GM18907 (cell line): Measurements from ENCODE around the gene ADAMTS3.
A peak's percentile ranks its signal among the peaks of the same experiment; 100 is the strongest.

Experiments used
- ATAC-seq: cut with Tn5 transposase; IDR thresholded peaks from one replicate; pipeline ENCODE4 v1.9.1; 2021; ENCODE audit warnings: mild to moderate bottlenecking, moderate library complexity; ENCODE audit not compliant: unreplicated experiment

The ADAMTS3 gene

DNA sequence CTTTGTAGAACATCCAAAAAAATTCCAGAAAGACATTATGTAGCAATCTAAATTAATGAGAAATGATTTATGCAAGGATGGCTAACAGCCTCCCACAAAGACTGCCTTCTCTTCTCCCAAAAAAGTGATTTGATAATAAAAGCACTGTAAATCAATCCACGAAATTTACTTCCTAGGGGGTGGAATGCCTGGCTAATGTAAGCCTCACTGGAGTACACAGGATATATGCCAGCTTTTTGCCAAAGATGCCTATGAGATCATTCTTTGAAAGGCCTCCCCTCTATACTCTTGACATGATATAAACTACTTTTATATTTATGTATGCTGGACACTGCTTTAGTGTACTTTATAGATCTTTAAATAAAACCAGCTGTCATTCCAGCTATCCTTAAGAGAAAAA lies 211.1 kb downstream of the ADAMTS3 start:
- no peak for ATAC-seq

DNA sequence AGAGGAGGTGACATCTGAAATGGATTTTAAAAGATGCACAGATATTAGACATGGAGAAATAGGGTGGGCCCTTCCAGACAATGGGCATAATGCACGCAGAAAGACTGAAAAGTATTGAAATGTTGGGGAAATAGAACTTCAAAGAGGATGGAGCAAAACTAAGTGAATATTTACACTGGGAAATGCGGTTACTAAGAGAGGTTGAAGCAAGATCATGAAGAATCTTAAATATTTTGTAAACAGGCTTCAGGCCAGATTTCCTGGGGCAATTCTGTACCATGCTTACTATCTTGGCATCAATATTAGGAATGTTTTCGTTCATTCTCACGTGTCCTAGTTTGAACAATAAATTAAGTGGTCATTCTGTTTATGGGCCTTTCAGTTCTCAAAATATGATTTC lies 216.3 kb downstream of the ADAMTS3 start:
- ATAC-seq, result no peak

DNA sequence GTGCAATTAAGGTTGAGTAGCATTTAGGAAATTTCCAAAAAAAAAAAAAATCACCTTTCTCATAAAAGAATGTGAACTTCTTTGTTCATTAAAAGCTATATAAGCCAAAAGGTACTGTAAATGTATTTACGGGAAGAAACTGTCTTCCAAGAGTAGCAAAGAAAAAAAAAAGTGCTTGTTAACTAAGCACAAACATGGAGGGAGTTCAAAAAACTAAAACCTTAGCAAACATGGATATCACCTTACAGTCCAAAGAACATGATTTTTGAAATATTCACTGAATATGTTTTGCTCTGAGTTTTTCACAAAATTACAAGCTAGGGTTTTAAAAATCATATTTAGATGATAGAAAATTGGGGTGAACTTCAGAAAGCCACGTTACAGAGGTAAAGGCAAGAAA lies 217.5 kb downstream of the ADAMTS3 start:
- ATAC-seq, result no peak

DNA sequence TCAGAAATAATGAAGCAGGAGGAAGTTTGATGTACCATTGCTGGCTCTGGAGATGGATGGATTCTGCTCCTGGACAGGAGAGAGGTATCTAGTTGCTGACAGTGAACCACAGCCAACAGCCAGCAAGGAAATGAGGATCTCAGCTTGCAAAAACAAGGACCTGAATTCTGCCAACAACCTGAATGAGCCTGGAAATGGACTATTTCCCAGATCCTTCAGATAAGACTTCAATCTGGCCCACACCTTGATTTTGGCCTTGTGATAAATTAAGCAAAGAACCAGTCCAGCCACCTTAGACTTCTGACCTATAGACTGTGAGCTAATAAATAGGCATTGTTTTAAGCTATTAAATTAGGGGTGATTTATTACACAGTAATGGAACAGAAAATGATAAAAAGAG lies 220.3 kb downstream of the ADAMTS3 start:
- ATAC-seq, result no peak

DNA sequence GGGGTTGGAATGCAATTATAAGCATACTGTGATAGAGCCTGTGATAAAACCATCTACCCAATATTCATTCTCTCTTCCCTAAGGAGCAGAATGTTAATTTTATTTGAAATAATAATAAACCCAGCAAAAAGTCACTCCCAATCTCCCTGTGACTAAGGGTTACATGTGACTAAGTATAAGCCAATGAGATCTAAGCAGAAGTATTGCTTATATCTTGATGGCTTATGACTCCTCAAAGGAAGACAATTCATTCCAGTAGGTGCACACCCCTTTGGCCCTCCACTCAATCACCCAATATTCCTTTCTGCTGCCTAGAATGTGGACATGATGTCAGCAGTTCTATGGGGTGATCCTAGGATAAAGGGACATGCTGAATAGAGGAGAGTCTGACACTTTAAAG lies 224.6 kb downstream of the ADAMTS3 start:
- ATAC-seq, result no peak

DNA sequence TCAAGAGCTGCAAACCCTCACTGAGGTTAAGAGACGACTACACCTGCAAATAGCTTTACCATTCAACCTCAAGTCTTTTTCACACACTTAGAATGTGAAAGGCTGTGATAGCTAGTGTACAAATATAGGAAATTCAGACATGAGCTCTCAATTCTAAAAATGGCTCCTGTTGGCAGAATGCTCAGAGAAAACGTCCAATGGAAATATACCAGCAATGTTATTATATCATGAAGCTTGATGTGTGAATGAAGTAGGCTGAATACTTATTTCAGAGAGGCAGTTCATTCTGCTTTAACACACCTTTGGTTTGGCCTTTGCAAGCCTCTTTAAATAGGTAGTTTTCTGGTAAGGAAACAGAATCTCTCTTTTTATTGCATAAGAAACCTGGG lies 227.6 kb downstream of the ADAMTS3 start:
- ATAC-seq, result no peak

DNA sequence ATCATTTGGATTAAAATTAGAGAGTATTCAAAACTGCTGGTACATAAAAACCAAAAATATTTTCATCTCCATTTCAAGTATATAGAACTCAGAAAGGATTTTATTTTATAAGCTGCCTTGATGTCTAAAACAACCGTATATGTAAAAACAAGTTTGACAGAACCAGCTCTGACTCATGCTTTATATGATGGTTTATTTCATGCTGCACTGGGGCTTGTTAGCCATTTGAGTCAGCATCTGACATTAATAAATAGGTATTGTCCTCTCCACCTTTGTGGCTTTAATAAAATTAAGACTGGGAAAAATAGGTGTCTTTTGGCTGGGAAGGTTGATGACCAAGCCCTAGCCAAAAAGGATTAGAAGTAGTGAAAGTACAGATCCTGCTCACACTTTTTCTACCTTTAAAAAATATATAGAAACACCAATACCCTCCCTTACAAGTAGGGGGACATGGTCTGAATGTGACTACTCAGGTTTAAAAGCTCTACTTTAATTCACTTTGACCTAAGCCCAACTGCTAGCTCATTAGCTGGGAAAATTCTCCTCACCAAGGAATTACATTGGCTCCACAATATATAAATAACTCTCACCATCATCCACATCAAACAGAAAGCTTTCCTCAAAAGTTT lies 228.1 kb downstream of the ADAMTS3 start:
- ATAC-seq, result no peak

DNA sequence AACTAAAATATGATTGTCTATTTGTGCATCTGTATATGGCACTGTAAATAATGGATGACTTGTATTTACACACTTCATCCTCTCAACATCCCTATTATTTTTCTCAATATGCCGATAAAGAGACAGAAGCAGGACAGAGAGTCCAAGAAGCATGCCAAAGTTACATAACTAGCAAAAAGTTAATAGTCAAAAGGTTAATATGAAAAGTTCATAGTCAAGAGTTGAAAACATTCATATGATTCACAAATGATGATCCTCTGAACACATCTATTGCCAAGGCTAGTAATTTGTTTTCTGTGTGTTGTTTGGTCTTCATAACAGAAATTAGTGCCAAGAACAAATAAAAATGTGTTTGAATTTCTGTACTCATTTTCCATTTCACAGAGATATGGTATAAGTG lies 231.0 kb downstream of the ADAMTS3 start:
- ATAC-seq, result no peak

DNA sequence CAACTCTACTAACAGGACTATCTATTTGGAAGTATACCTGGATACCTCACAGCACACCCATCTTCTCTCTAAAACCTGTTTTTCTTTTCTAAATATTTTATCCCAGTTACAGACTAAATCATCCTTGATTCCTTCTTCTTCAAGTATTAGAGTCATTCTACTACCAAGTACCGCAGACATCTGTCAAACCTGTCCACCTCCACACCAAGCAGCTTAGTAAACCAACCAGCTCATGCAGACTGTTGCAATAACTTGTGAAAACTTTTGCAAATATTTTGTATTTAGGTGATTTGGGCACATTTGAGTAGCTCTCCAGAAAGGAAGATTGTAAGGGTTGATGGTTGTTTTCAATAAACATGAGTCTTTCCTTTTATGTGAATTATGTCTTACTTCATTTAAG lies 238.6 kb downstream of the ADAMTS3 start:
- ATAC-seq, result no peak

DNA sequence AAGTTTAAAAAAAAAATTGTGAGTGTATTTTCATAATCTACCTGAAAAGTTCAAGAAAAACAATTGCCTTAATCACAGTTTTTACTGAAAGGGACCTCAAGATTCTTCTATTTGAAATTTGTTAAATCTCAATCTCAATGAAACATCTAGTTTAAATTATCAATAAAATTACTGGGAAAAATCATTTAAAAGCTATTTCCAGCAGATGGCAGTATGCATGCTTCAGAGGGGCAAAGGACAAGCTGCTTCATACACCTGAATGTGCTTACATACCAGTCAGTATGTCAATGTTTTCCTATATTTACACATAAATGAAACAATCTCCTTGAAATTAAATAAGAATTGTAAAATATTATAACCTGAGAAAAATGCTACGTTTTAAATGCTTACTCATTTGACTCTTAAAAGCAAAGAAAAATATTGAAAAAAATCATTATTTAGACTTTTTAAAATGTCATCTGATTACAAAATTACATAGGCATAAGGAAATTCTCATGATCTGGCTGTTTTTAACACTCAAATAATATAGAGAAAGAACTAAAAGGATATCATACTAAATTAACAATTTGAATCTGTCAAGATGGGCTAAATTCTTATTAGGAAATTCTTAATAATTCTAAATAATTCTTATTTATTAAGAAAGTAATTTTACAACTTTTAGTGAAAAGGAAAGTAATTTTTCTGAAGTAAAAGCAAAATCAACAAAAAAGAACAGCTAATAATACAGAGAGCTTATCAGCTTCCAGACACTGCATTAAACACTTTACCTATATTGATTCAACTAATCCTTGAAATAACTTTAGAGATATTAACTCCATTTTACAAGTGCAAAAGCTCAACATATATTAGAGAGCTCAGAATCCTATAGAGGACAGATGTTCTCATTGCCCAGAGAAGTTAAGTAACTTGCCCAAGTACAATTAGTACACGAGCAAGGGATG lies 242.1 kb downstream of the ADAMTS3 start:
- no peak for ATAC-seq

DNA sequence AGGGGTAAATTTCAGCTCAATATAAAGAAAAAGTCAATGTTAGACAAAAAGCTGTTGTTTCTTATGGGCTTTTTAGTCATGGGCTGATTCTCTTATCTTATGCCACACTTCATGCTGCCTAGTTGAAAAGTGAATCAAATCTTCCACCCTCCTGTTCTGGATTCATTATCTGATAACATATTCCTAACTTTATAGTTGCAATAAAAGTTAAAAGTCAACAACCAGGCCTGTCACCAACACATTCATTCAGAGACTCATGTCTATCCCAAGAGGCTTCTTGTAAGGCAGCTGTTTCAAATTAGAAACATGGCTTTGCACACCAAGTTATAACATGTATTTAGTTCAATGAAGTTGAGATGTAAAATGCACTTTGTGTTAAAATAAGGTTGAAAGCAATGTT lies 243.8 kb downstream of the ADAMTS3 start:
- no peak for ATAC-seq

DNA sequence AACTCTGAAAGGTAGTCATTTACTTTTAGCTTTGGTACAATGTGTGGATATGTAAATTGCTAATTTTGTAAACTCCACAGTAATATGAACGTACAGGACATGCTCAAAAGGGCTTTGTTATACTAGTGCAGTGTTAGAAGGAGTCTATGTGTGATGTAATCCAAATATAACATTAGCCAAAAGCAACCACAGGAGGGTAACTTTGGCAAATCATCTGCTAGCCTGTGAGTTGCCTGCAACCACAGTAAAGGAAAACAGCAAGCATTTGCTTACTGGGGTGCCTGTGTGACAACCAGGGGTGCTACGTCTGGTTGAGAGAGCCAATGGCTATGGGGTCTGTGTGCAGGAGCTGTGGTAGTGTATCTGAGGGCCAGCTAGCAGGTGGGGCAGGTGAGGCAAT lies 245.8 kb downstream of the ADAMTS3 start:
- peak; percentile 80 for ATAC-seq

DNA sequence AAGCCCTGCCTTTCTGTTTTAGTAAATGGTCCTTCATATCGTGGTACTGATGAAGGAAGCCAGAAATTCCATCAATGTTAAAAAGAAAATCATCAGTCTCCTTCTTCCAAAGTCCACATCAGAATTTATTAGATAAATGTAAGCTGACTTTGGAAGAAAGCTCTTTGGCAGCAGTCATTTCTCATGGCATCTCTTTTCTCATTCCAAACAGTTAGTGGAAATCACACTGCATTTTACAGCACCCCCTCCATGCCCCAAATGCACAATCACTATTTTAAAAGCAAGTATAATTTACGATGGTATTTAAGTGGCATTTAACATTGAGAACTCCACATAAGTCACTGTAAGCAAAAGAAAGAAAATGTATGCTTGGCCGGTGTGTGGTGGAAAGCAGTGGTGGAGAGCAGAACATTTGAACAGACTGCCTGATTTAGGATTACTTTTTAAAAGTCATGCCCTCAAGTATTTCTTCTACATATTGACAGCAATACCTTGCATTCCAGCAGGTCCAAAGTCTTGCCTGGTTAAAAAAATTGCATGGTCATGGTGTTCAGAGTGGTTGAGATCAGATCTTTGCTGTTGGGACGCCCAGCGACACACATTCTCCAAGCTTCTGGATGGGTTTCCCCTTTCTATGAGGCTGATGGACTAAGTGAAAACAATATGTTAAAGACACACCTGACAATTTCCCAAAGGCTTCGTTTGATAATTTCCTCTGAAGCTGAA lies 248.6 kb downstream of the ADAMTS3 start:
- ATAC-seq, result no peak

DNA sequence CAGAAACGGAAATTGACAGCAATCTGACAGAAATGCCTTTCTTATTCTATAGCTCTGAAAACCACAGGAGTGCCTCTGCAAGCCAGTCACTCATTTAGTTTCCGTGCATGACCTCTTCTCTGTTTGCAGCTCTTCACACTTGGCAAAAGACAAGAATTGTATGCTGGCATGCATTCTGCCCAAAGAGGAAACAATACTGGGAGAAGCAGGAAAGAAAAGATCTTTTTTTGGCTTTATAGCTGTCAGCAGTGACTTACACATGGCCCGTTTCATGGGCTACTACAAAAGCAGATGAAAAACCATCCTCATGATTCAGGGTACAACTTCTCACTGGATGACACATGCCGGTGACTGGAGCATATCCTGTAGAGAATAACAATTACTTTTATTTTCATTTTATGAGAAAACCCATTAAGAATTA lies 249.4 kb downstream of the ADAMTS3 start:
- no peak for ATAC-seq

DNA sequence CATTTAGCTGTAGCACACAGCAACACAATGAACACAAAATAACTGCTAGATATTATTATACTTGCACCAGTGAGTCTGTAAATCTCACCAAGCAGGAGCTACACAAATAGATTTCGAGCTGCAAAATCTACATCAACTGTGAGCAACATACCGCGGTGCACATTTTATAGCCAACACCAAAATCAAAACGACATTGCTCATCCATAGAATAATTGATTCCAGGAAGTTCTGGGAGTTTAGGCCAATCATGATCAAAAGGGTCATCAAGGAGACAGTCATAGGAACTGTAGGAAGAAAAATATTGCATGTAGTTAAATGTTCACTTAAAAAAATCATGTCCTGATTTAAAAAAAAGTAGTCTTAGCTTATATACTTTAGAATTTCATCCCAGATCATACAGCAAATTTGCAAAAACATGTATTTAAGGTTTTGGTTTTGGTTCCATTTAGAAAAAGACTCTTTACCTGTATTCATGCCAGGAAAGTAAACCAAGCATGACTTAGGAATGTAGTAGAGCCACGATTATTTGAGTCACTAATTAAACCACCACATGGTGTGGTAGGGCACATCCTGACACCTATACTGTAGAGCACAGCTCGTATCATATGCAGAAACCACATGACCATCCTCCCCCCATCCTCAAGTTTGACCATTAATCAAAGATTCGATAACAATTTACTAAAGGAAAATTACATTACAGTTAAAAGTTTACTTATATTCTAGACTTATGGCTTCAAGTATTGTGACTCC lies 250.4 kb downstream of the ADAMTS3 start:
- ATAC-seq, result no peak

DNA sequence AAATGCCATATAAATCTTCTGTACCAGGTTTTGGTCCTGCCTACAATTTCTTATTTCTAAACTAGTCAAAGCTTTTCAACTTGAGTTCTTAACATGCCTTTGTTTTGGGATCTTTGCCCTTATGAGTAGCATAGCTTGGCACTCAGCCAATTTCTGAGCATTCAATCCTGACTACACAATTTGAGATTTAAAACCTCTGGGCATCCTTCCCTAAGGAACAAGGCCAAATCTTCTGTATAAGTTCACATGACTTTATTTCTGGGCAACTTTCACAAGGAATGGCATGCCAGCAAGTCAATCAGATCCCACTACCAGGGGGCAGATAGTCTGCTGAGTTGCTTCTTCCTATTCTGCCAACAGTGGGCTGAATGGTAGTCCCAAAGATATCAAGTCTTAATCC lies 254.2 kb downstream of the ADAMTS3 start:
- ATAC-seq, result no peak

DNA sequence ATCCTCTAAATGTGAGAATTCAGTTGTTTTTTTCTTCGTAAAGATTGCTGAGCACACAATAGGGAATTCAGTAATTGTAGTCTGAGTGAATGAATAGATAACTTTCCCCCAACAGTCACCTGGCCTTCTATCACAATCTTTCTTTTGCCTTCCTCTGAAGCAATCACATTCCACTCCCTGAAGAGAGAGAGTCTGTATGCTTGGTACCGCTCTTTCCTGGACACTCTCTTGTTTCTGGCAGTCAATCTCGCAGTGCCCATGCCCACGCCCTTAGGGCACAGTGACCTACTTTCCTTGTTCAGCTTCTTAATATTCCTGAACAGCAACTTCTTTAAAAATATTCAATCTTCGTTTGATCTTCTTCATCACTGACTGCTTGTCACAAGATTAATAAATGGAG lies 255.9 kb downstream of the ADAMTS3 start:
- no peak for ATAC-seq

DNA sequence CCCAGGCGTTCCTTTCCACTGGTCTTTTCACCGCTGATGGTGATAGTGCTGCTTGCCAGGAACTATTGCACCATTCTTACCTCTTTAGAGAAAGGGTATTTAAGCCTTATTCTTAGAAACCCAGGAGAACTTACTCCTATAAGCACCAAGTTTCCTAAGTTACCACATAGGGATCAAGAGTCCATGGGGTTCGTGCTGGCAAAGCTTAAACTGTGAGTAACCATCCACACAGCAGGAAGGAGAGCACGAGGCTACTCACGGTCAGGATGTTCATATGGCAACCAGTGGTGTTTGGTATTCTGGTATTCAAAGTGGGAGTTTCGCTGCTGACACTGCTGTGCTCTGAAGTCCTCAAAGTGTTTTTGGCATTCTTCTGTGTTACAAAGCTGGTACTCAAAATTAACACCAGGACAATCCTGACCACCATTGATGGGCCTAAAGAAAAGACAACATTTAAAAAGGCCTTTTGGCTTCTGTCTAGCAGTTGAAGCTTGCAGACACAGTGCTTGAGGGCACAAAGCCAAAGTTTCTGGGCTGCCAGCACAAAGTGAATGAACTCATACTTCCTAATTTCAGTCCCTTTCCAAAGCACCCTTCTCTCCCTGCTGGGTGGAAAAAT lies 256.9 kb downstream of the ADAMTS3 start:
- ATAC-seq, result no peak

DNA sequence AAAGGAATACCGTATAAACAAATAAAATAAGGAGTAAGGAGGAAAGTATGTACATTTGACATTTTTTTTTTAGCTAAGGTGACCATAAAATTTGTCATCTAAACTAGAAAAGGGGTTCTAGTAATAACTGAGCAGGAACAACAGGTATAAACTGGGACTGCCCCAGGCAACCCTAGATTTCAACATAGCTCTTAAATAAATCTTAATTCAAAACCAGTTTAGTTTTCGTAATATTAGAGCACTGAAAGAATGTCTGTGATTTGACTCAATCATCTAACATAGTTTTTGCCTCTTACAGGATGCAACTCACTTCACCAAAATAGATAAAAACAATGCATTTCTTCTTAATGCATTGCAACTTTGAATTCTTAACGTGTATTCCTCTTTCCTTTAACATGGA lies 257.7 kb downstream of the ADAMTS3 start:
- ATAC-seq, result no peak

DNA sequence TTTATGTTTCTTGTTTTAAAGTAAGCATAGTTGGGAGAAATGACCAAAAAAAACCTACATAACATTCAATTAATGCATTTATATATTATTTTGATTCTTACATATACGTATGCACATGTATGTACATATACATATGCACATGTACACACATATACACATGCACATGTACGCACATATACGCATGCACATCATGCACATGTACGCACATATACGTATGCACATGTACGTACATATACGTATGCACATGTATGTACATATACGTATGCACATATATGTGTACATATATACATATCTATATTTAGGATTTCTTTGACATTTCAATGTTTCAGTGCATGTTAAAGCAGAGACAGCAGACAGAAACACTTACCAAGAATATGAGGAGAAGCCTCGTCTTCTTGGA lies 263.4 kb downstream of the ADAMTS3 start:
- ATAC-seq, result no peak

DNA sequence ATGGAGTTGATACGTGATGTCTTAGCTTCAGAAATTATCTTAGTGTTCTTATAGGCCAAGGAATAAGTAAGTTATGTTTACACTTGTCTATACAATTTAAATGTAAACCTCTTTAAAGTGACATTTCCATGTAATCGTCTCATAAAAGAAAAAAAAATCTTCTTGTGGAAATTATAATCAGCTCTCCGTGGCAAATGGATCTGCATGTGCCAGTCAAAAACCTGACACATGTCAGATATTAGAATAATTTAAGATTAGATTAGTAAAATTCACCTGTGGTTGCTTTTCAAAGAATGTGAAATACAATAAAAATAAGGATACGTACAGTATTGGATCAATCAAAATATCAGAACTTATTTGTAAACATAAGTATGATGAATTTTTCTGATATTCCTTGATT lies 263.9 kb downstream of the ADAMTS3 start:
- ATAC-seq, result no peak
